GM18499 (cell line): ENCODE results near the gene ATXN7L3.

Experiments used
- ATAC-seq: cut with Tn5 transposase; IDR thresholded peaks from one replicate; pipeline ENCODE4 v1.9.1; 2021; ENCODE audit warnings: moderate number of reproducible peaks; ENCODE audit not compliant: insufficient read depth, unreplicated experiment

ATXN7L3 gene

DNA sequence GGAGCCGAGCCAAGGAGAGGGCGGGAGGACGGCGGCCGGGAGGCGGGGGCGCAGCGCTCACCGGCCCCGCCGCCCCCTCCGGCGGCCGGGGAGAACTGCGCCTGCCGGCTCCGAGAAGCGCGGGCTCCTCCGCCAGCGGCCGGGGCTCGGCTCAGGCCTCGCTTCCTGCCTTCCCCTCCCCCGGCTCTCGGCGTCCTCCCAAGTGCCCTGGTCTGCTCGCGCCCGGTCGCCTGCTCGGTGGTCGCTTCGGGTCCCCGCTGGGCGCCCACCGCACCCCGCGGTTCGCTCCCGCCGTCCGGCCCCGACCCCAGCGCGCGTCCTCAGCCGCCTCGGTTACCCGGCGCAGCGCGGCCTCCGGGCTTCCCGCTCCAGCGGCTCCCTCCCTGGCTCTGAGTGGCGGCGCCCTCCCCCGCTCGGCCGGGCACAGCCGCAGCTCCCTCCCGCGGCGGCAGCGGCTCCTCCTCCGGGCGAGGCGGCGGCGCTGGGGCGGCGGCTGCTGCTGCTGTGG lies 19.5 kb upstream of the ATXN7L3 start:
- no peak for ATAC-seq

DNA sequence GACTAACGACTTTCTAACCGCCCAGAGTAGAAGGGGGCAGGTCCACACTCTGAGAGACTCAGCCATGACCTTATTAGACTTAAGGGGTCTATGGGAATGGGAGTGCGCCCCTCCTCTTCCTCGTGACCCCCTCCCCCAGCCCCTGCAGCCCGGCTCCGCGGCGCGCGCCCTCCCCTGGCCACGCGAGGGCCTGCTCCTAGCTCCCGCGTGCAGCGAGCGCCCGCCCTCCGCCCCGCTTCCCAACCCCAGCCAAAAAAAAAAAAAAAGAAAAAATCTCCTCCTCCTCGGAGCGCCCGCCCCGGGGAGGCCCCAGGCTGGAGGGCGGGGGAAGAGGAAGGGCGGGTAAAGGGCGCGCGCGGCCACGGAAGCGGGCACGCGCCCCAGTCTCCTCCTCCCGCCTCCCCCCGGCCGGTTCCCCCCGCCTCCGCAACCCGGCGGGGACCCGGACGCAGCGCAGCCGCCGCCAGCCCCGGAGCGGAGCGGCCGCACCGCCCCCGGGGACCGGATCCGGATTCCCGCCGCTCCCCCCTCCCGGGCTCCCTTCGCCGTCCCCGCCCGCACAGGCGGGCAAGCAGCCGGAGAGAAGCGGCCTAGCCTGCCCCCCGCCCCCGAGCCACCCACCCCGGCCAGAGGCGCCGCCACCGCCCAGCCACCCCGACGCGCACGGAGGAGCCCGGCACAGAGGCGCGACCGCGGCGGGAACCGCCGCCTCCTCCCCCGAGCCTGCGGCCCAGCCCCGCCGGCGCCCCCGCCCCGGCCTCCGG lies 18.8 kb upstream of the ATXN7L3 start:
- no peak for ATAC-seq

- ATAC-seq, result no peak
These were observed 18.2 kb upstream of the ATXN7L3 start for GRCh38 chr17:44217738-44218343.

DNA sequence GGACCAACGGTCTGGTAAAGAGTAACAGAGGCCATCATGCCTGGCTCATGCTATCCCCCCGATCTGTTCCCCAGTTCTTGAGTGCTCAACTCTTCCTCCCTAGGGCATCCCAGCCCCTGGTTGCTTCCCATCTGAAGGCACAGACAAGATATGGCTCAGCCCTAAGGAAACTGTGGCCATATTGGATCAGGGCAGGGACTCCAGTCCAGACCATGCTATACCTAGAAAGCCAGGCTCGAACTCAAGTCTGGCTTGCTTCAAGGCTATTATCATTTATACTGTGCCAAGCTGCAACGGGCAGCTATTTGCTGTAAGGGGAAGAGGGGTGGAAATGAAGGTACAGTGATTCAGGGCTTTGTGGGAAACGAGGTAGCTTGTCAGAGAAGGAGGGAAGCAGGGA lies 17.0 kb upstream of the ATXN7L3 start:
- ATAC-seq, result no peak

DNA sequence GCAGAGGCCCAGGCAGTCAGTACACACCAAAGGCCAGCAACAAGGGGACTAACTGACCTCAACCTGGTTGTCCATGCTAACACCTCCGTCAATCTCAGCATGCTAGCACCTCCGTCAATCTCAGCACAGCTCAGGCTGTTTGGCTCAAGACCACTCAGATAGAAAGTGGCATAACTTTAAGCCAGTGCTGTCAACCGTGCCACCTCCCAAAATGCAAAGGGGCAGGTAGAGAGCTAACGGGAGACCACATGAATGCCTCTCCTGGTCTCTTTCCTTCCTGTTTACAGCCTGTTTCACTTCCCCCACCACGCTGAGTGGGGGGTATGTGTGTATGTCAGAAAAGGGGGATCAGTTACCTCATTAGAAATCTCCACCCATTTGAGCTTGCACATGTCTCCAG lies 16.5 kb upstream of the ATXN7L3 start:
- ATAC-seq, result no peak

- ATAC-seq, result no peak
These were observed 15.2 kb upstream of the ATXN7L3 start for GRCh38 chr17:44214896-44215295.

DNA sequence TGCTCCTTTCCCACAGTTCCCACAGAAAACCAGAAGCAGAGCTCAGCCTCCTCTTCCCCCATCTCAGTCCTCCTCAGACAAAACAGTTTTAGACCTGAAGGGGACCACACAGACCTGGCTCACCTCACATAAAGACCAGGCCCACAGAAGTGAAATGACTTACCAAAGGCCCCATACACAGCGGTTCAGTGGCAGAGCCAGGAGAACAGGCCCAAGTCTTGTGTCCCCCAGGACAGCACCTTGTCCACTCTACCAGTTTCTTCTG lies 14.5 kb upstream of the ATXN7L3 start:
- no peak for ATAC-seq

GRCh38 chr17:44213403-44214229 lies 13.9 kb upstream of the ATXN7L3 start:
- ATAC-seq, result no peak

DNA sequence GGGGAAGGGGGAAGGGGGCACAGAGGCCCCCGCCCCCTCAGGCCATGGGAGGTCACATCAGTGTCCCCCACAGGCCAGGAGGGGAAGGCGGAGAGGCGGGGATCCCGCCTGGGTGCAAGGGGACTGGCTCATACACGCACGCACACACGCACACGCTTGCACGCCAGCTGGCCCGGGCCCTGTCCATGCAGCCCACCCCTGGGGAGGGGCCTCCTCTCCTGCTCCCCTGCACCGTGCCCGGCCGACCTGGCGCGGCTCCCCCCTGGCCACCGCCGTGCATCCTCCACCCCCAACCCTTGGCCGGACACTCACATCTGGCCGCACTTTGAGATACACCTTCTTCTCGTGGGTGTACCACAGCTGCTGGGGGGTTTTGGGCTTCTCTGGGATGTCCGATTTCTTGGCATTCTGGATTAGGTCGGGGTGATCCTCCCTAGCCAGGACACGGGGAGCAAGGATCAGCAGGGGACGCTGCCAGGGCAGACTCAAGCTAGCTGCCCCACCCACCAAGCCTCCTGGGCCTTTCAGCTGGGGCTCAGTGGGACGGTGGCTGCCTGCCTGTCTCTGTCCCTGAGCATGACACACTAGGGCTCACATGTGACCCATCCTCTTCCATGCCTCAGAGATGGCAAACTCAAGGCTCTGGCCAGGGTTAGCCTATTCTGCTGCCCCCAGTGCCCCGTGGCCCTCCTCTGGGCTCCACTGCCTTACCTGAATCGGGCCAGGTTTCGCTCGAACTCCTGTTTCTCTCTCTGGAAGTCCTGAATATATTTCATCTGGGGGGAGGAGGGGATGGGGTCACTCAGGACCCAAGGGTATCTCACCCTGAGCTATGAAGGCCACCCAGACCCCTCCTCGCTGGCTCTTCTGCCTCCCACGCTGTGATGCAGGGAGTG lies 13.1 kb upstream of the ATXN7L3 start:
- no peak for ATAC-seq

DNA sequence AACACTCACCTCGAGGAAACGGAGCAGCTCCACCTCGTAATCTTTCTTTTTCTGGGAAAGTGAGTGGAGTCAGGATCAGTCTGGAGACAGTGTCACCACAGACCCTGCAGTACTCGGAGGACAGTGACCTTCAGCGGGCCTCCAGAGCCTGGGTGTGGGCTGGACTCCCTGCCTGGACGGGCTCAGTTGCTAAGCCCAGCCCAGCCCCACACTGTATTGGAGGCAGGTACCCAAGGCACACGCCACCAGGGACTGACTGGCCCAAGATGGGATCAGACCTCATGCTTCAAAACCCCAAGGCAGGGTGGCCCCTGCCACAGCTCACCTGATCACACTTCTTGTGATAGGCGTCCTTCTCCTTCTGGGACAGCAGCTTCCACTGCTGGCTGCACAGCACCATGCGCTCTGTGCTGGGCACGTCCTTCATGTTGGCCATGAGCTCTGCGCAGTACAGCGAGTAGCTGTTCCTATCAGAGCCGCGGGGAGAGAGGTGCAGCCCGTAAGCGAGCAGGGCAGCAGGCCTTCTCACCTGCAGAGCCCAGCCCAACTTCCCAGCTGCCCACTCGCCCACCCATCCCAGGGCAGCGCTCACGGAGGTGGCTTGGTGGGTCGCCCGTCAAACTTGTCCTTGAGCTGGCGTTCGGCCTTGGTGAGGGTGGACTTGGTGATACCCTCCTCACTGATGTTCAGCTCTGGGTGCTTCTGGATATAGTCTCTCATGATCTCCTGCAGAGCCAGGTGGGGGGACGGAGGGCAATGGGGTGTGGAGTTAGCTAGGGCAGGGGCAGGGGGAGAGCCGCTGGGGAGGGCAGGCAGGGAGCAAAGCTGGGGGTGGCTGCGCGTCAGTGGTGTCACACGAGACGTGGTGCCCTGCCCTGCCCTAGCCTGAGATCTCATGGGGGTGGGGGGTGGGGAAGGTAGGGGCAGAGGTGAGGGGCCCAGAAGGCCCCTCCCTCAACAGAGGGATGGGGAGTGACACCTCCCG lies 11.9 kb upstream of the ATXN7L3 start:
- ATAC-seq, result no peak

GRCh38 chr17:44210342-44211192 lies 10.9 kb upstream of the ATXN7L3 start:
- no peak for ATAC-seq

DNA sequence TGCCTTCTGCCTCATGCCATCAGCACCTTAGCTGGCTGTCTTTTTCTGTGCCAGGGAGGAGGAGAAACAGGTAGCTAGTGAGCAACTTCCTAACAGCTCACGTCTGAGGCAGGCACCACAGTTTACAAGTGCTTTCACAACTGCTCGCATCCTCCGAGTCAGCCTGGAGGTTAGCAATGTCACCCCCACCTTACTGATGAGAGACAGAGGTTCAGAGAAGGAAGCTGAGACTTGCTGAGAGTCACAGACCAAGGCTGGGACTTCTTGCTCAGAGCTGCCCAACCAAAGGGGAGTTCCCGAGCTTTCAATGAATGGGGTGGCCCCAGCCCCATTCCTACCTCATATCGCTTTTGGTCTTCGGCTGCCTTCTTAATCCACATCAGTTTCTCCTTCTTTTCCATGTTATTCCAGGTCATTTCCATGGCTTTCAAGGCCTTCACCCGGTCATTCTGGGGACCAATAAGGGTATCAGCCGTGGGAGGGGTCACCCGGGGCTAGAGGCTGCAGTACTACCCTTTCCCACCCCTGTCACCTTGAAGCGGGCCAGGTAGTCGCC lies 10.2 kb upstream of the ATXN7L3 start:
- ATAC-seq, result no peak

DNA sequence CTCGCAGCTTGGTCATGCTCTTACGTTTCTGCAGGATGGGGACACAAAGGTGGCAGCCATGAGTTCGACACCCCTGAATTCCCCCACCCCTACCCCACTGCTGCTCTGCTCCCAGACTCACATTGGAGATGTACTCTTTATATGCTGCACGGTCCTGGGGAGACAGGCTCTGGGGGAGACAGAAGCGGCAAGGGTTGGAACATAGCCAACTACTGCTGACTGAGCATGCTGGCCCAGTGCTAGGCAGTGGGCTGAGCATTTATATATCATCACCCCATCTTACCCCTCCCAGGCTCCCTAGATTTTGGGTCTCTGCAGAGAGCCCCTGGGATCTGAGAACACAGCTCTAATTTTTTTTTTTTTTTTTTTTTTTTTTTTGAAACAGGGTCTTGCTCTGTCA lies 8.1 kb upstream of the ATXN7L3 start:
- no peak for ATAC-seq

DNA sequence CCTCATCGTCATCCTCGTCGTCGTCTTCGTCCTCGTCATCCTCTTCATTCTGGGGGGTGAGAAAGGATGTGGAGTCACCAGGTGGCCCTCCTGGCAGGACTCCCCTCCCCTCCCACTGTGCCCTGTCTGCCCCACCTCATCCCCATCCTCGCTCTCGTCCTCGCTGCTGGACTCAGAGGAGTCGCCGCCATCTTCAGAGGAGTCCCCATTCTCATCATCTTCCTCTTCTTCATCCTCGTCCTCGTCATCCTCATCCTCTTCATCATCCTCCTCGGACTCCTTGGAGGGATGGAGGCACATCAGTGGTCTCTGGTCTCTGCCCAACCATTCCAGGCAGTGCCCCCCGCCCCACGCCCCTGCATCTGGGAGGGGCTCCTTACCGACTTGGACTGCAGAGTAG lies 7.6 kb upstream of the ATXN7L3 start:
- no peak for ATAC-seq

DNA sequence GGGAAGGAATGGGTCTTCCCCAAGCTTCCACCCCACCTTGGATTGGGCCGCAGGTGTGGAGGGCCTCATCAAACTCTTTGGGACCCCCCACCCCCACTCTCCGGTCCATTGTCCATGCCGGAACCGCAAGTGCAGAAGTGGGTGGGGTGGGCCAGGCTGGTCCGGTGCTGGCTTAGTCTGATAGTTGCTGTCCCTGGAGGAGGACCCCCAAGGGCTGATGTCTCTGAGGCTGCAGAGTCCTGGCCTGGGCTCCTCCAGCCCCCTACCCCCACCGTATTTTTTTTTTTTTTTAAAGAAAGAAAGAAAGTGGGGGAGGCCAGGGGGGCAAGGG lies 7.1 kb upstream of the ATXN7L3 start:
- no peak for ATAC-seq

DNA sequence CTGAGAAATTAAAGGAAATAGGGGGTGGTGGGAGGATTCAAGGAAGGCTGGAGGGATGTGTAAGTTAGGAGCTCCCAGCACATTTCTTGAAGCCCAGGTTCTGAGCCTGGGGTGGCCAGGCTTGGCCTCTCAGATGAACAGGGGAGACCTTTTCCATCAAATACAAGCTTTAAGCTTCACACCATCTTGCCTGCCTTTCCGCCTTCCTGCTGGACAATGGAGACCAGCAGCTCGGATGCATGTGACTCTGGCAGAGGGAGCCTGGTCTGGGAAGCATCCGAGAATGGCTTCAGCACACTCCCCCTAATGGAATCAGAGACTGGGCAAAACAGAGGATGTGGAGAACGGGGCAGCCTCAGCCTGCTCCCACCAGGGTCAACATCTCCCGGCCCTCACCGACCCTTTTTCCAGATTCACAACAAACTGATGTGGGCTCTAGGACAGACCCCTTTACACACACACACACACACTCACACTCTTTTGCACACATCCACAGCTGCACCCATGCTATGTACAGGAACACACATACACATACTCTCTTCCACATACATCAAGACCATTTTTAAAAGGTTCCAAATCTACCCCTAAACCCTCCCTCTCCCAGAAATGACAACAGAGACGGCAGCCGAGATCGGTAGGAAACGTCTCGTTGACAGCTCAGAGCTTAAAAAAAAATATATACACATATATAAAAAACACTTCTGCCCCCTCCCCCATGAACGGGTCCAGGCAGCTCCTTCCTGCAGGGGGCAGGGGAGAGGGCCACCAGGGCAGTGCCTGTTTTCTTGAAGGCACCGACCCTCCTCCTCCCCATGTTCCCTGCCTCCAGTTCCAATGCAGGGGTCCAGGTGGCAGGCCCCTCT lies 6.5 kb upstream of the ATXN7L3 start:
- no peak for ATAC-seq

- no peak for ATAC-seq
These were observed 4.8 kb upstream of the ATXN7L3 start for GRCh38 chr17:44204441-44204882.
